Smooth muscle cell (in vitro differentiated cells): Measurements from ENCODE around the gene ZDHHC3. TPM values are rescaled to one million over a fixed set of nuclear protein-coding genes. Genes with fewer than 3 reads are reported as not detected.

Source experiments
- DNase-seq: peaks from one replicate; lab custom pipeline; 2025; ENCODE audit not compliant: unreplicated experiment; lab: John Stamatoyannopoulos, UW
- H2AFZ ChIP-seq: fragments of 200-600 bp; sonication (generic); 2 replicates; pipeline ENCODE4 v1.6.0; 2016; ENCODE audit warnings: antibody characterized with exemption, low read depth, mild to moderate bottlenecking
- H3F3A ChIP-seq: fragments of 200-600 bp; sonication (generic); 2 replicates; pipeline ENCODE4 v1.6.0; 2017; ENCODE audit warnings: antibody characterized with exemption, low read depth
- H3K27ac ChIP-seq: fragments of 200-600 bp; sonication (generic); 2 replicates; pipeline ENCODE4 v1.5.1; 2016; ENCODE audit warnings: low read depth, mild to moderate bottlenecking
- H3K27me3 ChIP-seq: fragments of 200-600 bp; sonication (generic); 2 replicates; pipeline ENCODE4 v1.6.1; 2016; ENCODE audit warnings: low read depth, mild to moderate bottlenecking
- H3K36me3 ChIP-seq: fragments of 200-600 bp; sonication (generic); 2 replicates; pipeline ENCODE4 v1.5.1; 2016; ENCODE audit warnings: low read depth
- H3K4me1 ChIP-seq: fragments of 200-600 bp; sonication (generic); 2 replicates; pipeline ENCODE4 v1.5.1; 2016; ENCODE audit warnings: low read depth
- H3K4me2 ChIP-seq: fragments of 200-600 bp; sonication (generic); 2 replicates; pipeline ENCODE4 v1.6.0; 2016; ENCODE audit warnings: mild to moderate bottlenecking
- H3K4me3 ChIP-seq: fragments of 200-600 bp; sonication (generic); 2 replicates; pipeline ENCODE4 v1.5.1; 2016; ENCODE audit warnings: mild to moderate bottlenecking
- H3K79me2 ChIP-seq: fragments of 200-600 bp; sonication (generic); 2 replicates; pipeline ENCODE4 v1.6.0; 2016; ENCODE audit warnings: low read depth, mild to moderate bottlenecking
- H3K9ac ChIP-seq: fragments of 200-600 bp; sonication (generic); 2 replicates; pipeline ENCODE4 v1.6.0; 2016; ENCODE audit warnings: low read depth
- H3K9me3 ChIP-seq: fragments of 200-600 bp; sonication (generic); replicated peaks from 2 replicates; pipeline ENCODE4 v1.5.1; 2016; ENCODE audit warnings: low read depth
- H4K20me1 ChIP-seq: fragments of 200-600 bp; sonication (generic); 2 replicates; pipeline ENCODE4 v1.6.0; 2016; ENCODE audit warnings: low read depth
- CTCF ChIP-seq: fragments of 200-600 bp; sonication (generic); IDR thresholded peaks from 2 replicates; pipeline ENCODE4 v1.5.1; 2017; ENCODE audit warnings: borderline replicate concordance, mild to moderate bottlenecking, antibody characterized with exemption; ENCODE audit not compliant: insufficient read depth, poor library complexity, severe bottlenecking
- WGBS: methylation state at CpG from one replicate; pipeline ENCODE4 v1.1.7; 2016; ENCODE audit warnings: low lambda C conversion rate; 5-methylcytosine and 5-hydroxymethylcytosine counted together
- polyA plus RNA-seq: library from polyadenylated mRNA; unstranded; fragments of >200 nt; fragmentation: Nextera tagmentation; extraction: Ambion mirVana; gene quantifications from 2 replicates; pipeline ENCODE4 v1.2.1, GENCODE V29; 2016
- total RNA-seq: library from RNA; depleted of rRNA; stranded (reverse); fragments of >200 nt; gene quantifications from 2 replicates; pipeline ENCODE4 v1.2.3, GENCODE V29; 2014

Gene ZDHHC3
- total and polyA plus RNA-seq, 2 experiments from 2014 or later: 40.5 to 63.7 TPM

- H3K4me1 ChIP-seq: no peaks in the 10 kb centered on the region
- no peaks in the 10 kb centered on the region for H4K20me1 ChIP-seq
- H3K9me3 ChIP-seq: no peaks in the 10 kb centered on the region
- no peak for TF ChIP-seq CTCF
- no peak overlapping the region for H3K9ac ChIP-seq
- H3K4me2 ChIP-seq: no peak overlapping the region
- WGBS: 88% methylated on average over 7 of the region's 7 CpGs
- no peak overlapping the region for H2AFZ ChIP-seq
- H3K79me2 ChIP-seq: no peaks in the 10 kb centered on the region
- H3K4me3 ChIP-seq: no peak overlapping the region
- no peaks in the 10 kb centered on the region for H3K36me3 ChIP-seq
- no peaks in the 10 kb centered on the region for H3K27me3 ChIP-seq
- DNase-seq: no peak
- no peak overlapping the region for H3K27ac ChIP-seq
- no peaks in the 10 kb centered on the region for H3F3A ChIP-seq
These were observed 49.1 kb downstream of the ZDHHC3 start for GRCh38 chr3:44926921-44927320.

DNA sequence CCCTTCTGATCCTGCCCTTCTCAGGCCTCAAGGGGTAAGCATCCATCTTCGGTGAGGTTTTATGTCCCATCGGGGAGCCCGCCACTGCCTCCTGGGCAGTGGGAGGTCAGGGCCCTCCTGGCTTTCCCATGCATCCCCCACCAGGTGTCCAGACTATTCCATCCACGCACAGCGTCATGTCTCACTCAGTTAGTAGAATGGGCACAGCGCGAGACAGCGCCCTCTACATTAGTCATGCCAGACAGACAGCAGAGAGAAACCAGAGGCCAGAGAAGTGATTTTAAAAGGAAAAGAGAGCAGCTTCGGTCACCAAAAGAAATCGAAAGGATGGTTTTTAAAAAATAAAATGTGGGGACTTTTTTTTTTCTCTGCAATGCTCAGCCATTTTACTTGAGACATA, 49.8 kb downstream of the ZDHHC3 start:
- Histone ChIP-seq H3K27ac (no peak overlapping the region), H3K9ac (no peak overlapping the region), H3K4me3 (no peak overlapping the region), H3K27me3 (no peaks in the 10 kb centered on the region), H3K4me2 (no peak overlapping the region), H3K36me3 (no peaks in the 10 kb centered on the region), H3K9me3 (no peaks in the 10 kb centered on the region), H3K79me2 (no peaks in the 10 kb centered on the region), H3K4me1 (no peaks in the 10 kb centered on the region), H3F3A (no peaks in the 10 kb centered on the region), H4K20me1 (no peaks in the 10 kb centered on the region), H2AFZ (no peak overlapping the region)
- TF ChIP-seq CTCF: no peak
- 93% methylated on average over 10 of the region's 10 CpGs for WGBS
- no peak for DNase-seq

DNA sequence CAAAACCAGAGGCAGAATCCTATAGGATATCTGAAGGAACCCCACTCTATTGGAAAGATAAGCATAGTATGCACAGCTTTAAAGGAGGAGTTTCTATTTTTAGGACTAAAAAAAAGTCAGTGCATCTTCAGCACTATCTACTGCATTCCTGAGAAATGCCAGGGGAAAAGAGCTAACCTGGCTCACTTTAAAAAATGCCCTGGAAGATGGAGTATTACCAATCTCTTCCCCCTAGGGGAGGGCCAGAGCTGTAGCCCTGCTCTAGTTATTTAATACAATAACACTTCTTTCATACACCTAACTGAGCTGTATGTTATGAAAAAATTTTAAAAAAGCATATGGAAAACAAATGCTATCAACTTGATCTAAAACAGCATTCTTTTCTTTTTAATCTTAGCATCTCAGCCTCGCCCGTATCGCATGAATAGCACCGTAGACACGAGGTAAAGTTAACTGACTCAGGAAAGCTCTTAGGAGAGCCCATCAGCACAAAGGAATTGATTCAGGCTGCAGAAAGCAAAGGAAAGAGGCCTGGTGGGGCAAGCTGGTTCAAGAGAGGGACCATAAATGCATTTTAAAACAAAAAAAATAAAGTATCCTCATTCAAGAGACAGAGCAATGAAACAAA, 51.4 kb downstream of the ZDHHC3 start:
- no peaks in the 10 kb centered on the region for H3K4me1 ChIP-seq
- 91% methylated on average over 5 of the region's 5 CpGs for WGBS
- no peak for DNase-seq
- H3K4me3 ChIP-seq: no peak overlapping the region
- no peaks in the 10 kb centered on the region for H3K9me3 ChIP-seq
- no peak overlapping the region for H3K9ac ChIP-seq
- H3K27me3 ChIP-seq: no peaks in the 10 kb centered on the region
- H3K36me3 ChIP-seq: no peaks in the 10 kb centered on the region
- no peaks in the 10 kb centered on the region for H3F3A ChIP-seq
- no peak overlapping the region for H2AFZ ChIP-seq
- no peak for TF ChIP-seq CTCF
- H3K27ac ChIP-seq: no peak overlapping the region
- H3K4me2 ChIP-seq: no peak overlapping the region
- H3K79me2 ChIP-seq: no peaks in the 10 kb centered on the region
- H4K20me1 ChIP-seq: no peaks in the 10 kb centered on the region
